GM12878 (cell line): ENCODE data around the gene RNU5B-1. TPM values are rescaled to one million over a fixed set of nuclear protein-coding genes. Genes with fewer than 3 reads are reported as not detected.

ENCODE experiments used
- ATAC-seq: fragments of 200-7000 bp; cut with Tn5 transposase; 3 replicates; pipeline ENCODE4 v1.9.1; 2020; ENCODE audit warnings: mild to moderate bottlenecking, moderate library complexity
- BruUV-seq: library from RNA; stranded (reverse); fragments of 400-500 nt; replicated peaks from 2 replicates; lab custom pipeline; 2021; lab: Mats Ljungman, UMichigan
- CTCF ChIA-PET: fragments of 300-600 bp; sonication (Branson Sonifier 250); formaldehyde crosslinking; extraction: SDS; loops from one replicate; lab custom pipeline; 2021; ENCODE audit warnings: inconsistent platforms; lab: Yijun Ruan, JAX
- POLR2A ChIA-PET: fragments of 350-600 bp; formaldehyde crosslinking; extraction: SDS; loops from one replicate; lab custom pipeline; 2021; ENCODE audit warnings: inconsistent platforms; lab: Charles Lee
- RAD21 ChIA-PET: fragments of 300-600 bp; sonication (Branson Sonifier 250); formaldehyde crosslinking; loops from one replicate; lab custom pipeline; 2023; ENCODE audit warnings: antibody characterized with exemption; ENCODE audit not compliant: unreplicated experiment; lab: Charles Lee
- SMC1A ChIA-PET: fragments of 300-600 bp; sonication (Branson Sonifier 250); formaldehyde crosslinking; loops from one replicate; lab custom pipeline; 2023; ENCODE audit not compliant: unreplicated experiment, uncharacterized antibody; lab: Charles Lee
- DNase-seq: peaks from one replicate; pipeline ENCODE4 v3.0.0-alpha.2; 2011; ENCODE audit warnings: low read depth, low spot score
- FAIRE-seq: peaks from 3 replicates; lab custom pipeline; 2011; peaks lifted over from hg19 to GRCh38; lab: Jason Lieb, UNC
- H2AFZ ChIP-seq: 2 replicates; pipeline ENCODE4 v1.6.0; 2011; ENCODE audit warnings: low read depth, low read length, control low read depth; ENCODE audit not compliant: control insufficient read depth
- H3K27ac ChIP-seq: 2 replicates; pipeline ENCODE4 v1.5.1; 2011; ENCODE audit warnings: control low read depth; ENCODE audit not compliant: control insufficient read depth, insufficient read depth
- H3K27me3 ChIP-seq, 2 experiments: replicated peaks in 1 of 2; 2 replicates each; pipeline versions ENCODE4 v1.6.0 to v1.6.1; 2011; ENCODE audit warnings: low read length in 1 of 2; ENCODE audit not compliant: control insufficient read depth in 2 of 2, insufficient read depth in 2 of 2
- H3K36me3 ChIP-seq, 2 experiments: 2 replicates each; pipeline ENCODE4 v1.5.1; 2011; ENCODE audit warnings: low read length in 1 of 2; ENCODE audit not compliant: control insufficient read depth in 2 of 2, insufficient read depth in 2 of 2
- H3K4me1 ChIP-seq: 2 replicates; pipeline ENCODE4 v1.6.1; 2011; ENCODE audit warnings: mild to moderate bottlenecking, low read length, moderate library complexity, mixed read lengths; ENCODE audit not compliant: control insufficient read depth, insufficient read depth
- H3K4me2 ChIP-seq: 2 replicates; pipeline ENCODE4 v1.6.0; 2011; ENCODE audit warnings: control low read depth; ENCODE audit not compliant: control insufficient read depth, insufficient read depth
- H3K4me3 ChIP-seq: fragments of 200-600 bp; sonication (generic); 2 replicates; pipeline ENCODE4 v1.5.1; 2016
- H3K79me2 ChIP-seq: 2 replicates; pipeline ENCODE4 v1.6.0; 2011; ENCODE audit warnings: low read length; ENCODE audit not compliant: control insufficient read depth, insufficient read depth
- H3K9ac ChIP-seq: 2 replicates; pipeline ENCODE4 v1.8.0; 2011; ENCODE audit warnings: low read length, control low read depth, mixed read lengths; ENCODE audit not compliant: control insufficient read depth, insufficient read depth
- H3K9me3 ChIP-seq: replicated peaks from 3 replicates; pipeline ENCODE4 v1.5.1; 2011; ENCODE audit warnings: mild to moderate bottlenecking, low read length; ENCODE audit not compliant: control insufficient read depth, insufficient read depth
- H4K20me1 ChIP-seq: 2 replicates; pipeline ENCODE4 v1.6.0; 2011; ENCODE audit not compliant: control insufficient read depth, insufficient read depth
- BACH1 ChIP-seq: fragments of 450-650 bp; IDR thresholded peaks from 2 replicates; pipeline ENCODE4 v1.6.1; 2017; ENCODE audit warnings: mild to moderate bottlenecking, borderline replicate concordance
- CHD1 ChIP-seq: IDR thresholded peaks from 2 replicates; pipeline ENCODE4 v1.6.1; 2012; ENCODE audit warnings: low read depth, low read length, improper control_type of control experiment
- ESRRA ChIP-seq: IDR thresholded peaks from 2 replicates; pipeline ENCODE4 v1.6.1; 2012; ENCODE audit warnings: mild to moderate bottlenecking, low read length, improper control_type of control experiment
- GATAD2B ChIP-seq: fragments of 450-650 bp; conservative IDR thresholded peaks from 2 replicates; pipeline ENCODE4 v1.6.1; 2017; ENCODE audit warnings: low read depth, mild to moderate bottlenecking, moderate library complexity
- MLLT1 ChIP-seq: fragments of 450-650 bp; IDR thresholded peaks from 2 replicates; pipeline ENCODE4 v1.6.1; 2016; ENCODE audit warnings: mild to moderate bottlenecking
- SIN3A ChIP-seq: IDR thresholded peaks from 2 replicates; pipeline ENCODE4 v1.6.1; 2012; ENCODE audit warnings: low read depth, low read length, improper control_type of control experiment
- TAF1 ChIP-seq: IDR thresholded peaks from 2 replicates; pipeline ENCODE4 v1.6.1; 2011; ENCODE audit warnings: mild to moderate bottlenecking, low read depth, low read length, borderline replicate concordance
- ZBTB11 ChIP-seq: fragments of 450-650 bp; formaldehyde crosslinking; IDR thresholded peaks from 2 replicates; pipeline ENCODE4 v1.5.0; 2022; ENCODE audit warnings: mild to moderate bottlenecking, missing genetic modification characterization
- ZNF687 ChIP-seq: fragments of 450-650 bp; IDR thresholded peaks from 2 replicates; pipeline ENCODE4 v1.6.1; 2017; ENCODE audit warnings: mild to moderate bottlenecking, moderate library complexity
- WGBS: methylation state at CpG from one replicate; pipeline ENCODE4 v1.1.6; 2016; ENCODE audit warnings: low lambda C conversion rate; ENCODE audit not compliant: insufficient replicate concordance, insufficient coverage; ENCODE audit errors: missing lambda C conversion rate; 5-methylcytosine and 5-hydroxymethylcytosine counted together
- in situ Hi-C: fragments of 300-500 bp; cut with MboI; formaldehyde crosslinking; loops from 9 replicates; pipeline ENCODE4 v1.14.3; 2018; ENCODE audit warnings: mixed read lengths
- intact Hi-C: fragments of 100-400 bp; cut with micrococcal nuclease; formaldehyde crosslinking; loops from one replicate; pipeline ENCODE4 v1.14.2; 2022; ENCODE audit not compliant: unreplicated experiment
- polyA plus RNA-seq, 11 experiments: library from polyadenylated mRNA; depleted of rRNA in 4 of 11; unstranded in 6 of 11; stranded (reverse) in 5 of 11; fragments of >200 nt; fragmentation: Nextera tagmentation in 4 of 11; fragmentation: Illumina TruSeq in 1 of 11; extraction: Ambion mirVana in 4 of 11; extraction: Trizol in 1 of 11; gene quantifications; 1 replicate in 1 of 11; 2 replicates in 10 of 11; pipeline versions ENCODE4 v1.2.1 to v1.2.3, GENCODE V29; 2011 to 2016; ENCODE audit warnings: inconsistent platforms in 2 of 11, missing spikeins in 2 of 11, low read depth in 1 of 11
- total RNA-seq, 4 experiments: library from RNA; depleted of rRNA in 3 of 4; stranded (reverse); fragments of >200 nt in 3 of 4; fragmentation: Illumina TruSeq in 1 of 4; extraction: Trizol in 1 of 4; gene quantifications; 2 replicates each; pipeline versions ENCODE4 v1.2.1 to v1.2.3, GENCODE V29; 2013 to 2021

The RNU5B-1 gene
- total and polyA plus RNA-seq, 10 of the 15 experiments (the other 5 are each of a cell fraction or from before 2014, with no cell fraction given) = 19.1 TPM; not detected in 9

- TF ChIP-seq SIN3A = 0 out of 2 replicates have a peak, but pooled peaks have one; percentile 6
Measured at GRCh38 chr15:65286069-65286703, 18.3 kb upstream of the RNU5B-1 start (continued).

GRCh38 chr15:65286704-65287519 is 17.6 kb upstream of the RNU5B-1 start, which contains the start of gene PARP16:
Gene PARP16, minus strand, starts transcription at chr15:65286883. Its CDS starts 457 bp downstream, at chr15:65286426.
- BruUV-seq = TSS peak; percentile 72
- H3K4me1 ChIP-seq = peaks cover 11% of the 10 kb centered on the region
- H3K36me3 ChIP-seq = no peaks in the 10 kb centered on the region
- SMC1A ChIA-PET = interaction anchor here (0.7 to 2.3 kb wide), 9 partner anchors 9 to 253 kb away, joined by 3 to 12 read pairs (median 5); partner anchors contain the start of genes CLPX and RNU5B-1
- ATAC-seq (peak; percentile 97), FAIRE-seq (peak; percentile 62), DNase-seq (peak; percentile 77)
- under 1% methylated on average over 25 of the region's 62 CpGs for WGBS
- no peaks in the 10 kb centered on the region for H3K9me3 ChIP-seq
- peak within 1 kb of the TSS; percentile 72 for H3K4me2 ChIP-seq
- CTCF ChIA-PET = interaction anchor here (0.7 to 3.8 kb wide), 17 partner anchors 8 to 253 kb away, joined by 3 to 29 read pairs (median 5); partner anchors contain the start of genes CLPX and RNU5B-1
- POLR2A ChIA-PET = interaction anchor here (0.6 to 2.9 kb wide), 15 partner anchors 8 to 883 kb away, joined by 3 to 21 read pairs (median 5); partner anchors contain the start of genes CLPX, PDCD7, RNU5A-1 and RNU5B-1
- H3K4me3 ChIP-seq = peak within 1 kb of the TSS; percentile 74
- H3K27me3 ChIP-seq = no peaks in the 10 kb centered on the region
- H3K27ac ChIP-seq = peak within 1 kb of the TSS; percentile 74
- peak within 1 kb of the TSS; percentile 86 for H2AFZ ChIP-seq
- no peaks in the 10 kb centered on the region; the same call in 1 of the 2 replicates for H3K79me2 ChIP-seq
- RAD21 ChIA-PET = interaction anchor here (0.7 to 4.0 kb wide), 12 partner anchors 11 to 878 kb away, joined by 3 to 18 read pairs (median 6); partner anchors contain the start of genes CLPX, INTS14, PDCD7 and RNU5B-1
- peak within 1 kb of the TSS; percentile 73 for H3K9ac ChIP-seq
- no peaks in the 10 kb centered on the region for H4K20me1 ChIP-seq
- in situ Hi-C loops = no loop called here
- intact Hi-C loops = loop anchor here (1.0 to 2.0 kb wide), 2 partner anchors 8 to 102 kb away; partner anchors contain the start of gene CLPX
- TF ChIP-seq ESRRA (no peak), ZBTB11 (no peak), BACH1 (peak; percentile 83), ZNF687 (peak; percentile 81), CHD1 (no peak), GATAD2B (peak; percentile 68), MLLT1 (no peak), TAF1 (peak; percentile 34; the same call in 1 of the 2 replicates)
